Prostate gland (tissue), 2 donors: ENCODE data around the gene MPP4. TPM values are rescaled to one million over a fixed set of nuclear protein-coding genes. Genes with fewer than 3 reads are reported as not detected.
"Not testable (repeated sequence)": the region's sequence is repeated elsewhere in the genome, so short reads cannot be mapped to it uniquely, and the experiment has no call there.

Source experiments
- DNase-seq: peaks from one replicate; pipeline ENCODE4 v3.0.0-alpha.2; 2019; ENCODE audit warnings: low spot score
- H3K27ac ChIP-seq, 2 donors: fragments of 200-600 bp; sonication (generic); 2 replicates each; pipeline ENCODE4 v1.5.1; 2017 to 2019
- H3K27me3 ChIP-seq: fragments of 200-600 bp; sonication (generic); replicated peaks from 2 replicates; pipeline ENCODE4 v1.5.1; 2019; ENCODE audit not compliant: insufficient read depth
- H3K36me3 ChIP-seq, 2 donors: fragments of 200-600 bp; sonication (generic); 1 replicate in 1 of 2; 2 replicates in 1 of 2; pipeline versions ENCODE4 v1.5.1 to v1.8.1; 2017 to 2019
- H3K4me1 ChIP-seq: fragments of 200-600 bp; sonication (generic); replicated peaks from 2 replicates; pipeline ENCODE4 v1.5.1; 2019
- H3K4me3 ChIP-seq, 2 donors: fragments of 200-600 bp; sonication (generic); 2 replicates each; pipeline ENCODE4 v1.5.1; 2017 to 2019
- H3K9me3 ChIP-seq: fragments of 200-600 bp; sonication (generic); 2 replicates; pipeline ENCODE4 v1.5.1; 2017
- POLR2A ChIP-seq: fragments of 450-650 bp; IDR thresholded peaks from one replicate; pipeline ENCODE4 v1.6.1; 2016; ENCODE audit warnings: antibody characterized with exemption, mild to moderate bottlenecking
- POLR2AphosphoS5 ChIP-seq: sonication (generic); formaldehyde crosslinking; IDR thresholded peaks from one replicate; pipeline ENCODE4 v1.6.1; 2017; ENCODE audit warnings: antibody characterized with exemption
- WGBS: methylation state at CpG from one replicate; pipeline ENCODE4 v1.1.5; 2018; 5-methylcytosine and 5-hydroxymethylcytosine counted together
- intact Hi-C: fragments of 100-400 bp; cut with DNase I; formaldehyde crosslinking; loops from one replicate; pipeline ENCODE4 v1.14.2; 2022
- total RNA-seq, 2 donors: library from RNA; depleted of rRNA; stranded (reverse); fragments of >200 nt; gene quantifications; one replicate each; pipeline ENCODE4 v1.1.0, GENCODE V29; 2016
- TF ChIP-seq, protein P1 (sequence below), 4 experiments: fragments of 200-600 bp in 2 of 4; fragments of 450-650 bp in 2 of 4; sonication (generic) in 2 of 4; IDR thresholded peaks; 1 replicate in 3 of 4; 2 replicates in 1 of 4; pipeline ENCODE4 v1.5.1; 2016 to 2019; ENCODE audit warnings: antibody characterized with exemption in 4 of 4, mild to moderate bottlenecking in 2 of 4, moderate library complexity in 2 of 4

MPP4 gene
- total RNA-seq, 2 donors from 2014 or later: not detected

DNA sequence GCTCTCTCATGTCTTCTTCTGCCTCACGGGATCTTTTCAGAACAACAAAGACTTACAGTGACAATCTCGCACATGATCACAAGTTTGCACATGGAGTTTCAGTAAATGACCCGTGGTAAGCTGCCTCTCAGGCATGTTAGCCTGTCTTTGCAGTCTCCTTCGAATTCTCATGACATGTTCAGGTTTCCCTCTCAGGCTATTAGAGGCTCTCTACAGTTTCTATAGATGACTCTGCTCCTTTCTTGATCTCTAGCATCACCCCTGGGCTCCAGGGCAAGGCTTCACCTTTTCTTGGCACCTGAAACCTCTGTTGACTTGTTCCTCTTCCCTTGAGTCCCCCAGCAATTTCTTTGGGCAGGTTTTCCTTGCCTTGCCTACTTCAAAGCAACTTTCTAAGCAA, 23.0 kb downstream of the MPP4 start:
- 44% methylated on average over 4 of the region's 4 CpGs for WGBS
- Histone ChIP-seq H3K27me3 (no peaks in the 10 kb centered on the region), H3K9me3 (no peaks in the 10 kb centered on the region), H3K4me3 (no peak overlapping the region), H3K36me3 (no peaks in the 10 kb centered on the region), H3K4me1 (no peaks in the 10 kb centered on the region), H3K27ac (no peak overlapping the region)
- TF ChIP-seq POLR2A: no peak
- no peak for TF ChIP-seq POLR2AphosphoS5
- TF ChIP-seq, protein P1, sequence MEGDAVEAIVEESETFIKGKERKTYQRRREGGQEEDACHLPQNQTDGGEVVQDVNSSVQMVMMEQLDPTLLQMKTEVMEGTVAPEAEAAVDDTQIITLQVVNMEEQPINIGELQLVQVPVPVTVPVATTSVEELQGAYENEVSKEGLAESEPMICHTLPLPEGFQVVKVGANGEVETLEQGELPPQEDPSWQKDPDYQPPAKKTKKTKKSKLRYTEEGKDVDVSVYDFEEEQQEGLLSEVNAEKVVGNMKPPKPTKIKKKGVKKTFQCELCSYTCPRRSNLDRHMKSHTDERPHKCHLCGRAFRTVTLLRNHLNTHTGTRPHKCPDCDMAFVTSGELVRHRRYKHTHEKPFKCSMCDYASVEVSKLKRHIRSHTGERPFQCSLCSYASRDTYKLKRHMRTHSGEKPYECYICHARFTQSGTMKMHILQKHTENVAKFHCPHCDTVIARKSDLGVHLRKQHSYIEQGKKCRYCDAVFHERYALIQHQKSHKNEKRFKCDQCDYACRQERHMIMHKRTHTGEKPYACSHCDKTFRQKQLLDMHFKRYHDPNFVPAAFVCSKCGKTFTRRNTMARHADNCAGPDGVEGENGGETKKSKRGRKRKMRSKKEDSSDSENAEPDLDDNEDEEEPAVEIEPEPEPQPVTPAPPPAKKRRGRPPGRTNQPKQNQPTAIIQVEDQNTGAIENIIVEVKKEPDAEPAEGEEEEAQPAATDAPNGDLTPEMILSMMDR (IDR thresholded peaks at IDR 0.05): no peak
- intact Hi-C loops: no loop called here
- DNase-seq: no peak

DNA sequence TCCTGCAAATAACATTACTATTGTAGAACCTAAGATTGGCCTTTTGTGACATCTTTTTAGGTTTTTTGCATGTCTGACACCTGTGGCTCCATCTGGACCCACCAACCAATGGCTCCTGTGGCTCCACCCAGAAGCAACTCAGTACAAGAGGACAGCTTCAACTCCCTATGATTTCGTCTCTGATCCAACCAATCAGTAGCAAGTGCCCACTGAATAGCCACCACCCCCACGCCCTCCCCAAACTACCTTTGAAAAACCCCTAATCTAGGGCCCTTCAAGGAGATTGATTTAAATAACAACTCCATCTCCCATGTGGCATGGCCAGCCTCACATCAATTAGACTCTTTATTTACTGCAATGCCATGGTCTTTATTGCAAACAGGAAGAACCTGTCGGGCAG, 23.6 kb downstream of the MPP4 start:
- 77% methylated on average over 3 of the region's 3 CpGs for whole genome bisulfite sequencing
- intact Hi-C loops: no loop called here
- TF ChIP-seq POLR2A (no peak), POLR2AphosphoS5 (no peak)
- TF ChIP-seq, protein P1 (IDR thresholded peaks at IDR 0.05): no peak
- Histone ChIP-seq H3K36me3 (no peaks in the 10 kb centered on the region), H3K9me3 (no peaks in the 10 kb centered on the region), H3K4me1 (no peaks in the 10 kb centered on the region), H3K27me3 (no peaks in the 10 kb centered on the region), H3K4me3 (no peak overlapping the region), H3K27ac (no peak overlapping the region)
- DNase-seq: no peak

DNA sequence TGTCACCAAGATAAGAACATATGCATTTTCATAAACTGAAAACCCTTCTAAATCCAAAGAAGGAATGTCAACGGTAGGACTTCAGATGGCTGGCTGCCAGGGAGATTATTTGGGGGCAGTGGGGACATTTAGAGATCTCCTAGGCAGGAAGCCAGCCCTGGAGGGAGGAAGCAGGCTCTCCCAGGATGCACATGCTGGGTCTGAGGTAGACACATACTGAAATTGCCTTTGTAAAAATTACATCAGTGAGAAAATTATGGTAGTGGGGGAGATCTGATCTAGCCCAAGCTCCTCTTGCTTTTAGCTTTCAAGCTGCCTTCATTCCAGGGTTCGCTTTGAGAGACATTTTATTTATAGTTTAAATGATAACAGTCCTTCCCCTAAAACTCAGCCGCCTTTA, 24.1 kb downstream of the MPP4 start:
- H3K27ac ChIP-seq: no peak overlapping the region
- TF ChIP-seq, protein P1 (IDR thresholded peaks at IDR 0.05): no peak
- TF ChIP-seq POLR2AphosphoS5 (no peak), POLR2A (no peak)
- intact Hi-C loops: no loop called here
- 68% methylated on average over 3 of the region's 3 CpGs for WGBS
- no peaks in the 10 kb centered on the region for H3K27me3 ChIP-seq
- no peak for DNase-seq
- H3K9me3 ChIP-seq: no peaks in the 10 kb centered on the region
- H3K36me3 ChIP-seq: no peaks in the 10 kb centered on the region
- H3K4me3 ChIP-seq: no peak overlapping the region
- no peaks in the 10 kb centered on the region for H3K4me1 ChIP-seq

DNA sequence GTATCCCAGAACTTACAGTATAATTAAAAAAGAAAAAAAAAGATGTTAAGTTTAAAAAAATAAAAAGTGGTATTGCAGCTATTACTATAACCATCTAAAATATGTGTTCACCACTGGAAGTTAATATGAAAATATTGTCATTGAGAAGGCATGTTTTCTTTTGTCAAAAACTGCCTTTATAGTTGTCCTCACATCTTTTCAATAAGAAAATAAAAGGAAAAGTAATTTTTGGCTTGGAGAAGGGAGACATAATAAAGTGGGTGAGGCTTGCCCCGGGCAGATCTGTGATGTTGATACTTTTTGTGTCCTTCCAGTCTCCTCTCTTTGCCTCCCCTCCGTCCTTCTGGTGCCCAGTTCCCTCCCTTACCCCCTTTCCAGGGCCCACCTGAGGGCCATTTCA, 24.9 kb downstream of the MPP4 start:
- TF ChIP-seq POLR2AphosphoS5 (no peak), POLR2A (no peak)
- TF ChIP-seq, protein P1 (IDR thresholded peaks at IDR 0.05): no peak
- no peak overlapping the region for H3K4me3 ChIP-seq
- intact Hi-C loops: no loop called here
- no peaks in the 10 kb centered on the region for H3K4me1 ChIP-seq
- no peaks in the 10 kb centered on the region for H3K36me3 ChIP-seq
- no peak overlapping the region for H3K27ac ChIP-seq
- no peaks in the 10 kb centered on the region for H3K27me3 ChIP-seq
- WGBS: 56% methylated on average over 2 of the region's 2 CpGs
- DNase-seq: no peak
- H3K9me3 ChIP-seq: no peaks in the 10 kb centered on the region

DNA sequence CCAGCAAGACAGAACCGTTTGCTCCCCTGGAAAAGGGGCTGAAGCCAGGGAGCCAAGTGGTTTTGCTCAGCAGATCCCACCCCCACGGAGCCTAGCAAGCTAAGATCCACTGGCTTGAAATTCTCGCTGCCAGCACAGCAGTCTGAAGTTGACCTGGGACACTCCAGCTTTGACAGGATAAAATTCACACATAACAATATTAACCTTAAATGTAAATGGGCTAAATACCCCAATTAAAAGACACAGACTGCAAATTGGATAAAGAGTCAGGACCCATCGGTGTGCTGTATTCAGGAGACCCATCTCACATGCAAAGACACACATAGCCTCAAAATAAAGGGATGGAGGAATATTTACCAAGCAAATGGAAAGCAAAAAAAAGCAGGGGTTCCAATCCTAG, 27.2 kb downstream of the MPP4 start:
- H3K4me3 ChIP-seq, H3K9me3 ChIP-seq, H3K36me3 ChIP-seq, intact Hi-C loops, H3K27ac ChIP-seq, H3K4me1 ChIP-seq, DNase-seq, H3K27me3 ChIP-seq: not testable (repeated sequence)
- 53% methylated on average over 4 of the region's 4 CpGs for WGBS
